Measurements from ENCODE around the gene ADD2. TPM values are rescaled to one million over a fixed set of nuclear protein-coding genes. Genes with fewer than 3 reads are reported as not detected.

Gene ADD2
- total RNA-seq, 3 donors from 2014 or later (not counting 1 experiment from before 2014, with no cell fraction given): 0.16 to 1.4 (median 0.40) TPM

DNA sequence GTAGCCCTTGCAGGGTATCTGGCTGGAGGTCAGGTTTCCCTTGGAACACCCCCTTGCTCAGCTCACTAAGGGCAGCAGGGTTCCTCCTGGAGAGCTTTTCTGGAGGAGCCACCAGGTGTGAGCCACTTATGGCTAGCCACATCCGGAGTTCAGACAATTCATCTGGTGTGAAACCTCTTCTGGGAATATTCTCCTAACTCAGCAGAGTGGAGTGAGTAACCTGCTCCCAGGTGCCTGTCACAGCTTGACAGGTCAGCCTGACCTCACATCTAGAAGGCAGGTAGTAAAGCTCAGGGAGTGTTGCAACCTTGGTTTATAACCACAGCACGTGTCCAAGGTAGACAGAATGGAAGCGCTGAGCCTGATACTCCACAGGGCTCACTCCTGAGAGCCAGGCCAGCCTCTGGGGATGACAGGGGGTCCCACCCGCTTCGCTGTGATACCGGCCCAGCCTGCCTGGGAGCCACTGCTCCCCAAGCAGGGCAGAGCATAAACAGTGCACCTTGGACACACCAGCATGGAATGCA lies 151.8 kb downstream of the ADD2 start:
- 88% methylated on average over 6 of the region's 6 CpGs for WGBS (ENCODE audit: insufficient coverage)
- Mint-ChIP-seq H3K27me3 (ENCODE audit: low read depth in 2 of 2) (peaks cover 13 to 28% of the 10 kb centered on the region in 2 donors), H3K4me3 (no peak overlapping the region), H3K4me1 (no peaks in the 10 kb centered on the region), H3K36me3 (no peaks in the 10 kb centered on the region), H3K9me3 (no peaks in the 10 kb centered on the region), H3K27ac (no peak overlapping the region)
- no peaks in the 10 kb centered on the region for H3K9me3 ChIP-seq (ENCODE audit: control insufficient read depth, insufficient read depth, low read length)
- intact Hi-C loops (cut with micrococcal nuclease): loop anchor here (5.0 kb wide), 1 partner anchor 704 kb away; no protein-coding TSS in a partner anchor
- H3K4me1 ChIP-seq (ENCODE audit: control insufficient read depth, insufficient read depth, low read length): no peaks in the 10 kb centered on the region
- no peak overlapping the region for H3K27ac ChIP-seq (ENCODE audit: low read length)
- no peaks in the 10 kb centered on the region for H3K36me3 ChIP-seq (ENCODE audit: control insufficient read depth, insufficient read depth, low read length)
- TF ChIP-seq, protein P1, sequence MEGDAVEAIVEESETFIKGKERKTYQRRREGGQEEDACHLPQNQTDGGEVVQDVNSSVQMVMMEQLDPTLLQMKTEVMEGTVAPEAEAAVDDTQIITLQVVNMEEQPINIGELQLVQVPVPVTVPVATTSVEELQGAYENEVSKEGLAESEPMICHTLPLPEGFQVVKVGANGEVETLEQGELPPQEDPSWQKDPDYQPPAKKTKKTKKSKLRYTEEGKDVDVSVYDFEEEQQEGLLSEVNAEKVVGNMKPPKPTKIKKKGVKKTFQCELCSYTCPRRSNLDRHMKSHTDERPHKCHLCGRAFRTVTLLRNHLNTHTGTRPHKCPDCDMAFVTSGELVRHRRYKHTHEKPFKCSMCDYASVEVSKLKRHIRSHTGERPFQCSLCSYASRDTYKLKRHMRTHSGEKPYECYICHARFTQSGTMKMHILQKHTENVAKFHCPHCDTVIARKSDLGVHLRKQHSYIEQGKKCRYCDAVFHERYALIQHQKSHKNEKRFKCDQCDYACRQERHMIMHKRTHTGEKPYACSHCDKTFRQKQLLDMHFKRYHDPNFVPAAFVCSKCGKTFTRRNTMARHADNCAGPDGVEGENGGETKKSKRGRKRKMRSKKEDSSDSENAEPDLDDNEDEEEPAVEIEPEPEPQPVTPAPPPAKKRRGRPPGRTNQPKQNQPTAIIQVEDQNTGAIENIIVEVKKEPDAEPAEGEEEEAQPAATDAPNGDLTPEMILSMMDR (IDR thresholded peaks at IDR 0.05): no peak
- no peaks in the 10 kb centered on the region for H3K27me3 ChIP-seq (ENCODE audit: control insufficient read depth, insufficient read depth, low read length)
- ATAC-seq: no peak
- no peak overlapping the region for H3K4me3 ChIP-seq (ENCODE audit: low read length)
- DNase-seq: no peak

DNA sequence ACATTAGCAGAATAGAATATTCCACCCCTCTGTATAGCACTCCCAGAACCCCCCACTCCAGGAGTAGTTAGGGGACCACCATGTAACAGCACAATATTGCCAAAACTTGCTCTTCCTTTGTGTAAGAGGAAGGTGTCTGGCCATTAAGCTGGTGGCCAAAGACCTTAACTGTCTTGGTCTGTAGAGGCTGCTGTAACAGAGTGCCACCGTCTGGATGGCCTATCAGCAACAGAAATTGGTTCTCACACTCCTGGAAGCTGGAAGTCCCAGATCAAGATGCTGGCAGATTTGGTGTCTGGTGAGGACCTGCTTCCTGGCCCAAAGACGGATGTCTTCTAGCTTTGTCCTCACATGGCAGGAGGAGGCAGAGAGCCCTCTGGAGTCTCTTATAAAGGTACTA lies 152.8 kb downstream of the ADD2 start:
- peaks cover 11 to 19% of the 10 kb centered on the region in 2 donors for H3K27me3 Mint-ChIP-seq (ENCODE audit: low read depth in 2 of 2)
- DNase-seq: no peak
- H3K27ac Mint-ChIP-seq: no peak overlapping the region
- no peaks in the 10 kb centered on the region for H3K9me3 Mint-ChIP-seq
- Histone ChIP-seq H3K36me3 (ENCODE audit: control insufficient read depth, insufficient read depth, low read length) (no peaks in the 10 kb centered on the region), H3K27ac (ENCODE audit: low read length) (no peak overlapping the region), H3K4me1 (ENCODE audit: control insufficient read depth, insufficient read depth, low read length) (no peaks in the 10 kb centered on the region), H3K9me3 (ENCODE audit: control insufficient read depth, insufficient read depth, low read length) (no peaks in the 10 kb centered on the region), H3K27me3 (ENCODE audit: control insufficient read depth, insufficient read depth, low read length) (no peaks in the 10 kb centered on the region), H3K4me3 (ENCODE audit: low read length) (no peak overlapping the region)
- intact Hi-C loops (cut with micrococcal nuclease): loop anchor here (5.0 kb wide), 1 partner anchor 703 kb away; no protein-coding TSS in a partner anchor
- 67% methylated on average over 2 of the region's 2 CpGs for WGBS (ENCODE audit: insufficient coverage)
- no peaks in the 10 kb centered on the region for H3K36me3 Mint-ChIP-seq
- ATAC-seq: no peak
- TF ChIP-seq, protein P1 (IDR thresholded peaks at IDR 0.05): no peak
- H3K4me3 Mint-ChIP-seq: no peak overlapping the region
- no peaks in the 10 kb centered on the region for H3K4me1 Mint-ChIP-seq

- TF ChIP-seq, protein P1 (IDR thresholded peaks at IDR 0.05): no peak
- no peak overlapping the region for H3K27ac Mint-ChIP-seq
- no peak overlapping the region for H3K4me3 ChIP-seq (ENCODE audit: low read length)
- no peak overlapping the region for H3K27ac ChIP-seq (ENCODE audit: low read length)
- DNase-seq (no peak), ATAC-seq (no peak)
- H3K9me3 Mint-ChIP-seq: no peaks in the 10 kb centered on the region
- no peaks in the 10 kb centered on the region for H3K36me3 Mint-ChIP-seq
- WGBS (ENCODE audit: insufficient coverage): 86% methylated on average over 7 of the region's 7 CpGs
- no peaks in the 10 kb centered on the region for H3K4me1 Mint-ChIP-seq
- no peaks in the 10 kb centered on the region for H3K36me3 ChIP-seq (ENCODE audit: control insufficient read depth, insufficient read depth, low read length)
- no peaks in the 10 kb centered on the region for H3K27me3 ChIP-seq (ENCODE audit: control insufficient read depth, insufficient read depth, low read length)
- H3K4me3 Mint-ChIP-seq: no peak overlapping the region
- intact Hi-C loops (cut with micrococcal nuclease): no loop called here
- no peaks in the 10 kb centered on the region for H3K4me1 ChIP-seq (ENCODE audit: control insufficient read depth, insufficient read depth, low read length)
- no peaks in the 10 kb centered on the region for H3K9me3 ChIP-seq (ENCODE audit: control insufficient read depth, insufficient read depth, low read length)
- peaks cover 5 to 8% of the 10 kb centered on the region in 2 donors for H3K27me3 Mint-ChIP-seq (ENCODE audit: low read depth in 2 of 2)
Measured at GRCh38 chr2:70613521-70613920, 154.5 kb downstream of the ADD2 start.

DNA sequence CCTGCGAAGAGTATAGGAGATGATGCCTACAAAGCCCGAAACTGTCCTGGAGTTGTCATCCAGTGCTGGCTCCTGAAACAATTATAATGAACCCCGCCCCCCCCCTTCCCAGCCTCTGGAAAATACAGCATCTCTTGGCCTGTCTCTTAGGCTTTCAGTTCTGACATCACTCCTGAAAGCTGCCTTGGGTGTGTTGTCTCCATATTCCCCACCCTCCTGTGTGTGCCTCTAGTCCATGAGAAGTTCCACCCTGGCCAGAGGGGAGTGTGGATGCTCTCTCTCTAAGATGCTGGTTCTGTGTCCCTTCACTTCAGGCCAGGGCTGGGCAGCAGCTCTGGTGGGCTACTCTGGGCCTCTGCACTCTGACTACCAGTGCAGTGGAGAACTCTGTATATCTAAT lies 155.4 kb downstream of the ADD2 start:
- Mint-ChIP-seq H3K4me3 (no peak overlapping the region), H3K9me3 (no peaks in the 10 kb centered on the region), H3K4me1 (no peaks in the 10 kb centered on the region), H3K27ac (no peak overlapping the region), H3K36me3 (no peaks in the 10 kb centered on the region), H3K27me3 (ENCODE audit: low read depth in 2 of 2) (peaks cover 5 to 6% of the 10 kb centered on the region in 2 donors)
- TF ChIP-seq, protein P1 (IDR thresholded peaks at IDR 0.05): no peak
- WGBS (ENCODE audit: insufficient coverage): 95% methylated on average over 3 of the region's 3 CpGs
- no peaks in the 10 kb centered on the region for H3K4me1 ChIP-seq (ENCODE audit: control insufficient read depth, insufficient read depth, low read length)
- DNase-seq (no peak), ATAC-seq (no peak)
- H3K4me3 ChIP-seq (ENCODE audit: low read length): no peak overlapping the region
- no peaks in the 10 kb centered on the region for H3K9me3 ChIP-seq (ENCODE audit: control insufficient read depth, insufficient read depth, low read length)
- no peaks in the 10 kb centered on the region for H3K36me3 ChIP-seq (ENCODE audit: control insufficient read depth, insufficient read depth, low read length)
- intact Hi-C loops (cut with micrococcal nuclease): no loop called here
- H3K27me3 ChIP-seq (ENCODE audit: control insufficient read depth, insufficient read depth, low read length): no peaks in the 10 kb centered on the region
- no peak overlapping the region for H3K27ac ChIP-seq (ENCODE audit: low read length)
